Measurements from ENCODE around the gene SH3D19.

The SH3D19 gene

DNA sequence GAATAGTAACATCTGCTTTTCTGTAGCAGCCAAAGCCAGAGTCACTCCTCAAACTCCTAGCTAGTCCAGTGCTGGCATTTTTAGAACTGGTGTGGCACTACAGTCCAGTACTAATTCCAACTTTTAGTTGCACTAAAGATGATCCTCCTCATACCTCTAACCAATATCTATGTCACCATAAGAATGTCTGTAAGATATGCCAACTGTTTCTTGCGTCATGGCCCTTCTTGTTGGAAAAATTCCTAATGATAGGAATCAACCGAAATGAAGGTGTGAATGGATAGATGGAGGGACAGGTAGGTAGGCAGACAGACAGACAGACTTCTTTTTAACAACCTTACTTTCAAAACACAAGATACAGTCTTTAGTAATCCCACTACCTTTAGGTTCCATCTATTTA lies 123.0 kb downstream of the SH3D19 start:
- no peak overlapping the region for H3K4me3 Mint-ChIP-seq
- peaks cover 23% of the 10 kb centered on the region for H3K4me1 Mint-ChIP-seq
- no peaks in the 10 kb centered on the region for H3K9me3 Mint-ChIP-seq

GRCh38 chr4:151199319-151200190 lies 125.8 kb downstream of the SH3D19 start:
- Mint-ChIP-seq H3K27ac (peak overlapping the region in 1 of 3 experiments; percentile 21), H3K4me3 (no peak overlapping the region), H3K9me3 (no peaks in the 10 kb centered on the region), H3K36me3 (ENCODE audit: low read depth) (no peaks in the 10 kb centered on the region), H3K4me1 (peaks cover 9% of the 10 kb centered on the region), H3K27me3 (ENCODE audit: low read depth) (no peaks in the 10 kb centered on the region)
- TF ChIP-seq CTCF (IDR thresholded peaks at IDR 0.05; ENCODE audit: unreplicated experiment in 3 of 3), result no peak

More for the DNA sequence above, 123.0 kb downstream of the SH3D19 start:
- no peak for TF ChIP-seq CTCF (IDR thresholded peaks at IDR 0.05; ENCODE audit: unreplicated experiment in 3 of 3)
- Mint-ChIP-seq H3K27me3 (ENCODE audit: low read depth) (no peaks in the 10 kb centered on the region), H3K27ac (peak overlapping the region in 2 of 3 experiments; percentile 4 to 28), H3K36me3 (ENCODE audit: low read depth) (no peaks in the 10 kb centered on the region)

DNA sequence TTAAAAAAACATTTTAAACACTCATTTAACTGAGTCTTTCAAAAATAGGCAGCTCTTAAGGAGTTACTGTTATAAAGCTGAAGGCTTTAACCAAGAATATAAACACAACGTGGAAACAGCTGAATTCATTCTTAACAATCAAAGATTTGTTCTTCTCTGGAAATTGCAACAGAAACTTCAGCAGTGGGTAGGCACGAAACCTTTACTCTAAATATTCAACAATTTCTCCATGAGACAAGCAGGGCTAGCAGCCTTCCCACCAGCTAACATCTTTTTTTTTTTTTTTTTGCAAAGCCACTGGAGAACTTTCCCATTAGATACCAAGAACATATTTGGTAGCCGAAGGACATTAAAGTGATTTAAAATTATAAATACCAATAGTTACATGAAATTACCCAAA lies 126.7 kb downstream of the SH3D19 start:
- H3K4me3 Mint-ChIP-seq, result no peak overlapping the region
- no peaks in the 10 kb centered on the region for H3K9me3 Mint-ChIP-seq

DNA sequence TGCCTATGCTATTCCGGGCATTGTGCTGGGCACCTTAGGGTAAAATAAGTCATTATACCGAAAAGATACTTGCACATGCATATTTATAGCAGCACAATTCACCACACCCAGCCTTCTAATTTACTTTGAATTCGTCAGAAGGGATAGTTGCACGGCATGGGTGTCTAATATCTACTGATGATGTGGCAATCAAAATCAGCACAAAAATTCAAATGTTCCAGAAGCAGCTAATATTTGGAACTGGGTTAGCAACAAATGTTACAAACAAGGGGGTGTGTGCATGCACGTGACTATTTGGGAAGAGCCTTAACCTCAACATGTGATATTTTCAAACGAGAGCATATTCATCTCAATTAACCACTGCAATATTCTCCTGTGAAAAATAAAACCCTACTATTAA lies 128.2 kb downstream of the SH3D19 start:
- Mint-ChIP-seq H3K27me3 (ENCODE audit: low read depth) (no peaks in the 10 kb centered on the region), H3K4me1 (peaks cover under 1% of the 10 kb centered on the region), H3K4me3 (no peak overlapping the region), H3K9me3 (peaks cover 5% of the 10 kb centered on the region), H3K36me3 (ENCODE audit: low read depth) (peaks cover 5% of the 10 kb centered on the region), H3K27ac (no peak overlapping the region)
- no peak for TF ChIP-seq CTCF (IDR thresholded peaks at IDR 0.05; ENCODE audit: unreplicated experiment in 3 of 3)

More for the DNA sequence above, 126.7 kb downstream of the SH3D19 start:
- Mint-ChIP-seq H3K4me1 (peaks cover 9% of the 10 kb centered on the region), H3K27me3 (ENCODE audit: low read depth) (no peaks in the 10 kb centered on the region), H3K36me3 (ENCODE audit: low read depth) (no peaks in the 10 kb centered on the region), H3K27ac (no peak overlapping the region)
- TF ChIP-seq CTCF (IDR thresholded peaks at IDR 0.05; ENCODE audit: unreplicated experiment in 3 of 3), result no peak

DNA sequence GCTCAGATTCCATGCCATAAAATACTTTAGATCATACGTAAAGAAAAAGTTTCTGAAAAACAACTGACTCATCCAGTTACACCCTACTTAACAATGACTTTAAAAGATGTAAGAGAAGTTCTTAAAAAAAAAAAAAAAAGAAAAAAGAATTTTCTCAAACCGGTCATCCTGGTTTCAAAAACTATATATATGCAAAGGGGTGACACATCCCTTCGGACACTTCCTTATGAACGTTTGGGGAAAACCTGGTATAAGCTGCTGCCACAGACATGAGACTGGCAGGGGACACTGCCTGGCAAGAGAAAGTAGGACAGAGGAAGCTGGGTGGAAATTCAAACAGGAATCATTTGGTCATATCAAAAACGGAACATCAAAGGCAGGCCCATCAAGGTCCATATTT lies 129.6 kb downstream of the SH3D19 start:
- peaks cover 13% of the 10 kb centered on the region for H3K9me3 Mint-ChIP-seq
- no peak for TF ChIP-seq CTCF (IDR thresholded peaks at IDR 0.05; ENCODE audit: unreplicated experiment in 3 of 3)
- no peaks in the 10 kb centered on the region for H3K4me1 Mint-ChIP-seq
- no peak overlapping the region for H3K27ac Mint-ChIP-seq
- no peak overlapping the region for H3K4me3 Mint-ChIP-seq
- H3K27me3 Mint-ChIP-seq (ENCODE audit: low read depth), result no peaks in the 10 kb centered on the region
- H3K36me3 Mint-ChIP-seq (ENCODE audit: low read depth), result peaks cover 16% of the 10 kb centered on the region

DNA sequence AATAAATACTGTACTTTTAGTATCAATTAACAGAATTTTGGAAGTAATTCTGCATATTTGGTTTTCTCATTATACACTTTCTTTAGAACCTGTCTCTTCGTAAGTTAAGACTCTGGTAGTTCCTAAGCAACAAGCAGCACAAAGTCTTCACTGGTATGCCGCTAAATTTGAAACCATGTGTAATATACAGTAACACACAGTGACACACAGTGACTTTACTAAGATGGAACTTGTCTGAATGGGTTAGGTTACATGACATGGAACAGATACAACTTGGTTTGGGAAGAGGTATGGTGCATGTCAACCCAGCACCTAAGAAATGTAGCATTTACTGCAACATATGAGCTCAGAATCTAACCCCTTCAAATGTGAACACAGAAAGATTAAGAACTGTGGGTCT lies 132.0 kb downstream of the SH3D19 start:
- no peak overlapping the region for H3K27ac Mint-ChIP-seq
- H3K4me1 Mint-ChIP-seq, result no peaks in the 10 kb centered on the region
- TF ChIP-seq CTCF (IDR thresholded peaks at IDR 0.05; ENCODE audit: unreplicated experiment in 3 of 3), result no peak
- no peaks in the 10 kb centered on the region for H3K27me3 Mint-ChIP-seq (ENCODE audit: low read depth)
- H3K4me3 Mint-ChIP-seq, result no peak overlapping the region
- peaks cover 36% of the 10 kb centered on the region for H3K36me3 Mint-ChIP-seq (ENCODE audit: low read depth)
- H3K9me3 Mint-ChIP-seq, result peaks cover 25% of the 10 kb centered on the region

Measured in nephron (organoid).